ENCODE data around the gene ELMO1. TPM values are rescaled to one million over a fixed set of nuclear protein-coding genes. Genes with fewer than 3 reads are reported as not detected.

The ELMO1 gene
- total RNA-seq, 1 experiment from 2014 or later: 7.8 TPM

DNA sequence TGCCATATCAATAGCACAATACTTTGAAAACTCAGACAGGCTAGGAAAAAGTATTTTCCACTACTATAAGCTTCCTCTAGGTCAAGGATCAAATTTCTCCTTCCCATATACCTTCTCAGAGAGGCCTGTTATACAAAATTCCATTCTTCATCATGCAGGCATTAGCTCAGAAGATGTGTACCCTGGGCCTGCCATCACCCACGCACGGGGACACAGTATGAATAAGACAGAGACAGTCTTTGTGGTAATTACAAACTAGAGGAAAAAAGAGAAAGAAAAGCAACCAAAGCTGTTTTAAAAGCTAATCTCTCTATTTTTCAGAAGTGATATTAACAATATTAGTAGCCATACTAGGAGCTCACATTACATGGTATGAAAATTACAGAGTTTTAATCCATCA is 487.6 kb downstream of the ELMO1 start:
- H2BK120ac ChIP-seq (ENCODE audit: low read depth, low read length, poor library complexity, severe bottlenecking): no peak overlapping the region
- no peak overlapping the region for H3K14ac ChIP-seq (ENCODE audit: insufficient read depth, low read length)
- H4K20me1 ChIP-seq (ENCODE audit: control insufficient read depth, insufficient read depth, insufficient read length): no peaks in the 10 kb centered on the region
- no peaks in the 10 kb centered on the region for H3K79me1 ChIP-seq (ENCODE audit: insufficient read depth, low read depth, low read length, poor library complexity, severe bottlenecking)
- Mint-ChIP-seq H3K36me3 (ENCODE audit: insufficient read depth in 1 of 3, low read depth in 3 of 3) (0 out of 7 replicates have a peak, but pooled peaks cover 0 to under 1% (median 0%) of the 10 kb centered on the region in 3 experiments), H3K9me3 (peaks cover 0 to 2% of the 10 kb centered on the region in 2 experiments; a peak in 2 of 5 replicates), H3K4me1 (peaks cover 30 to 39% of the 10 kb centered on the region in 2 experiments), H3K27me3 (ENCODE audit: low read depth) (no peaks in the 10 kb centered on the region), H3K27ac (peak overlapping the region in 1 of 3 experiments; percentile 10; a peak in 1 of 7 replicates), H3K4me3 (no peak overlapping the region)
- no peak overlapping the region for H4K91ac ChIP-seq (ENCODE audit: insufficient read length, low read depth, low read length)
- H3K4me2 ChIP-seq (ENCODE audit: insufficient read depth, insufficient read length, low read length): no peak overlapping the region
- no peak overlapping the region for H2BK15ac ChIP-seq (ENCODE audit: low read depth, low read length)
- H3K27ac ChIP-seq (ENCODE audit: insufficient read length, low read depth, low read length): no peak overlapping the region
- no peak overlapping the region for H2BK5ac ChIP-seq (ENCODE audit: insufficient read length, low read length)
- no peak overlapping the region for H2BK20ac ChIP-seq (ENCODE audit: low read depth, low read length, poor library complexity, severe bottlenecking)
- H2BK12ac ChIP-seq (ENCODE audit: insufficient read length, low read depth, low read length): no peak overlapping the region
- H3K27me3 ChIP-seq (ENCODE audit: insufficient read depth, low read length): no peaks in the 10 kb centered on the region
- H3K4ac ChIP-seq (ENCODE audit: low read depth, low read length): no peak overlapping the region
- H3K4me1 ChIP-seq (ENCODE audit: insufficient read depth, low read length): peaks cover 5% of the 10 kb centered on the region; the same call in 1 of the 2 replicates
- H3K18ac ChIP-seq (ENCODE audit: insufficient read length, low read depth, low read length): no peak overlapping the region
- no peaks in the 10 kb centered on the region for H3K79me2 ChIP-seq (ENCODE audit: insufficient read depth, low read length)
- no peak overlapping the region for H4K8ac ChIP-seq (replicated peaks; ENCODE audit: insufficient read length, low read depth, low read length)
- H3K9me3 ChIP-seq (ENCODE audit: control insufficient read depth, low read depth, low read length): no peaks in the 10 kb centered on the region
- H2AFZ ChIP-seq (ENCODE audit: low read length): no peak overlapping the region
- H3T11ph ChIP-seq (ENCODE audit: low read length): no peak overlapping the region
- H4K5ac ChIP-seq (ENCODE audit: insufficient read length, low read depth, low read length): no peak overlapping the region
- WGBS (ENCODE audit: extremely low coverage, insufficient read length, low lambda C conversion rate): no CpG with 5 or more reads among the region's 2 CpGs
- H3K23me2 ChIP-seq (ENCODE audit: insufficient read length, low read depth, low read length, poor library complexity, severe bottlenecking): no peaks in the 10 kb centered on the region
- no peak overlapping the region for H3K9ac ChIP-seq (ENCODE audit: extremely low read depth, insufficient read length, low read length)
- H3K56ac ChIP-seq (ENCODE audit: insufficient read length, low read depth, low read length): no peak overlapping the region
- H2AK5ac ChIP-seq (ENCODE audit: insufficient read length, low read length): no peak overlapping the region
- no peak for TF ChIP-seq CTCF (conservative IDR thresholded peaks at IDR 0.05)
- DNase-seq: no peak
- no peak overlapping the region for H3K23ac ChIP-seq (ENCODE audit: insufficient read length, low read depth, low read length)
